Smooth muscle cell of bladder (primary cell): ENCODE measurements around the gene FAM135A. TPM values are rescaled to one million over a fixed set of nuclear protein-coding genes. Genes with fewer than 3 reads are reported as not detected.

Experiments used
- total RNA-seq: library from RNA; depleted of rRNA; stranded (reverse); fragments of >200 nt; gene quantifications from 2 replicates; pipeline ENCODE4 v1.2.3, GENCODE V29; 2014

The FAM135A gene
- total RNA-seq: 9.5 and 10.5 TPM in 2 replicates

DNA sequence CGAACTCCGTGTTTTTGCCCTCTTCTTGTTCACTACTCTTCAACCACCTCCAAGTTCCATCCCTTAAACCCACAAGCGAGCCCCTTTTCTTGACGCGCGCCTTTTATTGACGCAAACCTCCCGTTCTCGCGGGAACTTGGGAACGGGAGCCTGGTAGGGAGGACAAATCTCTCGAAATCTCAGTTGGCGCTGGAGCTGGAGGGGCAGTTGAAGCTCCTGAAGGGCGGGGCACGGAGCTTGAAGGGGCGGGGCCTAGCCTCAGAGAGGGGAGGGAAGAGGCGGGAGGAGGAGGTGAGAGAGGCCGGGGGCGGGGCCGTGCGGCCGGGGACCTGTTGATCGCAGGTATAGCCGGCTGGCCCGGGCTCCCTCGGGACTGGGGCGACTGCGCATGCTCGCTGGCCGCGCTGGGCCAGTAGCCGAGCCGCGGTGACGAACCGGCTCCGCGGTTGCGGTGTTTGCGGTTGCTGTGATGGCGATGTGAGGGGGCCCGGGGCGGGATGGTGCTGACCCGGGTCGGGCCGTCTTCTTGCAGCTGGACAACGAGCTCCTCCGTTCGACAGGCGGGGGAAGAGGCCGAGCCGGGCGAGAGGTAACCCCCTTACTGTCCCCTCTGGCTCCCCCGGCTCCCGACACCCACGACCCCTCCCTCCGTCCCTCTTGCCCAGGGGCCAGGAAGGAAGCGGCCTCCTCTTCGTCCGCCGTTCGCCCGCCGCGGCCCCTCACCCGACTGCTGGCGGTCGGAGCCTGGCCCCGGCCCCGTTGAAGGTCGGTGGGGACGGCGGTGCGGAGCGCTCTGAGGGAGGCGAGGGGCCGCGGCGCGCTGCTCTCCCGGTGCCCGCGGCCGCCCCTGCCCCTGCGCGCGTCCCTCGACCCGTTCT, at the start of gene FAM135A:
Gene FAM135A, plus strand, starts transcription at position 395 of the 878 bp plus-strand sequence. CDS start 14,835 bp downstream, outside the sequence.

DNA sequence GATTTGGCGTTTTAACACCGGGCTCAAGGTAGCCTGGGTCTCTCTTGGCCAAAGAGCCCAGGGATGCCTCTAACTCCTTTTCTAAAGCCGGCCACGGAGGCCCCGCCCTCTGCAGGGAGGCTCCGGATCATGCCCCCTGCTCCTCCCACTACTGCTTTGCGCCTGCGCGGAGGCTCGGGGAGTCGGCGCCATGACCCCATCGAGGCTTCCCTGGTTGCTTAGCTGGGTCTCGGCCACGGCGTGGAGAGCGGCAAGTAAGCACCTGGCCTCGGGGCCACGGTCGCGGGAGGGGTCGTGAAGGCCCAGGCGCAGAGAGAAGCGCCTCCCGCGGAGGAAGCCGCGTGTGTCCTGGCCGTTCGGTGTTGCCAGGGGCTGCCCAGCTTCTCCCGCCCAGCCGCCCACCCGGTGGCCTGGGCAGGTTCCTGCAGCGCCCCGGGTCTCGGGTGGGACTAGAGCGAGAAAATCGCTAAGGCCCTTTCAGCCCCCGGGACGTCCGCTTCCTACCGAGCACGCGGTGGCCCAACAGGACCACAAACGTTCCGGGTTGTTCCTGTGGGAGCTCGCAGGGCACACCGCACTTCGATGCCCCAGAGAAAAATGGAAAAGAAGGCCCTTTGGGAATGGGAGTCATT, 153.6 kb downstream of the FAM135A start, which contains the start of gene SDHAF4:
Gene SDHAF4, plus strand, starts transcription at position 180 of the 632 bp plus-strand sequence. Its CDS starts 11 bp downstream, at position 191.

Other genes starting within 250 kb of the FAM135A start
- gene COL9A1, start 110.4 kb upstream of the FAM135A start, total RNA-seq: not detected in 2 replicates
- 4.4 and 6.4 TPM in 2 replicates for gene SDHAF4, start 153.4 kb downstream of the FAM135A start, total RNA-seq